GM12878 (cell line): ENCODE measurements around the gene SNAPIN. TPM values are rescaled to one million over a fixed set of nuclear protein-coding genes. Genes with fewer than 3 reads are reported as not detected.

Experiments
- BACH1 ChIP-seq: fragments of 450-650 bp; IDR thresholded peaks from 2 replicates; pipeline ENCODE4 v1.6.1; 2017; ENCODE audit warnings: mild to moderate bottlenecking, borderline replicate concordance
- EGR1 ChIP-seq, 2 experiments: IDR thresholded peaks; 1 replicate in 1 of 2; 2 replicates in 1 of 2; pipeline ENCODE4 v1.6.1; 2011 to 2012; ENCODE audit warnings: low read depth in 2 of 2, low read length in 2 of 2, borderline replicate concordance in 1 of 2, mild to moderate bottlenecking in 1 of 2, moderate library complexity in 1 of 2
- ELK1 ChIP-seq: IDR thresholded peaks from 2 replicates; pipeline ENCODE4 v1.6.1; 2012; ENCODE audit warnings: low read depth, low read length, improper control_type of control experiment
- EZH2 ChIP-seq: IDR thresholded peaks from 2 replicates; pipeline ENCODE4 v1.6.1; 2012; ENCODE audit warnings: low read depth, mild to moderate bottlenecking, control low read depth, inconsistent platforms, low read length, borderline replicate concordance; ENCODE audit not compliant: control insufficient read depth
- MXI1 ChIP-seq: fragments of 150-350 bp; IDR thresholded peaks from 2 replicates; pipeline ENCODE4 v1.6.1; 2011; ENCODE audit warnings: low read depth, mild to moderate bottlenecking, inconsistent platforms, low read length, improper control_type of control experiment
- NBN ChIP-seq: fragments of 450-650 bp; IDR thresholded peaks from 2 replicates; pipeline ENCODE4 v1.6.1; 2016
- NKRF ChIP-seq: fragments of 450-650 bp; conservative IDR thresholded peaks from 2 replicates; pipeline ENCODE4 v1.6.1; 2017; ENCODE audit warnings: mild to moderate bottlenecking, moderate library complexity
- POU2F2 ChIP-seq: IDR thresholded peaks from 3 replicates; pipeline ENCODE4 v1.6.1; 2011; ENCODE audit warnings: low read depth, mild to moderate bottlenecking, low read length, borderline replicate concordance
- RELA ChIP-seq: fragments of 450-650 bp; IDR thresholded peaks from 2 replicates; pipeline ENCODE4 v1.8.0; 2014; ENCODE audit warnings: borderline replicate concordance; ENCODE audit not compliant: partially characterized antibody
- YY1 ChIP-seq: IDR thresholded peaks from 2 replicates; pipeline ENCODE4 v1.6.1; 2011; ENCODE audit warnings: low read depth, mild to moderate bottlenecking, low read length
- ZZZ3 ChIP-seq: IDR thresholded peaks from 2 replicates; pipeline ENCODE4 v1.6.1; 2011; ENCODE audit warnings: low read depth; ENCODE audit not compliant: control insufficient read depth, insufficient read length
- polyA plus RNA-seq, 11 experiments: library from polyadenylated mRNA; depleted of rRNA in 4 of 11; unstranded in 6 of 11; stranded (reverse) in 5 of 11; fragments of >200 nt; fragmentation: Nextera tagmentation in 4 of 11; fragmentation: Illumina TruSeq in 1 of 11; extraction: Ambion mirVana in 4 of 11; extraction: Trizol in 1 of 11; gene quantifications; 1 replicate in 1 of 11; 2 replicates in 10 of 11; pipeline versions ENCODE4 v1.2.1 to v1.2.3, GENCODE V29; 2011 to 2016; ENCODE audit warnings: inconsistent platforms in 2 of 11, missing spikeins in 2 of 11, low read depth in 1 of 11
- total RNA-seq, 4 experiments: library from RNA; depleted of rRNA in 3 of 4; stranded (reverse); fragments of >200 nt in 3 of 4; fragmentation: Illumina TruSeq in 1 of 4; extraction: Trizol in 1 of 4; gene quantifications; 2 replicates each; pipeline versions ENCODE4 v1.2.1 to v1.2.3, GENCODE V29; 2013 to 2021
- TF ChIP-seq, protein P1 (sequence below): IDR thresholded peaks from 2 replicates; pipeline ENCODE4 v1.6.1; 2012; ENCODE audit warnings: low read length, inconsistent platforms

SNAPIN gene
- total and polyA plus RNA-seq, 10 of the 15 experiments (the other 5 are each of a cell fraction or from before 2014, with no cell fraction given): 12.4 to 78.1 (median 38.6) TPM

DNA sequence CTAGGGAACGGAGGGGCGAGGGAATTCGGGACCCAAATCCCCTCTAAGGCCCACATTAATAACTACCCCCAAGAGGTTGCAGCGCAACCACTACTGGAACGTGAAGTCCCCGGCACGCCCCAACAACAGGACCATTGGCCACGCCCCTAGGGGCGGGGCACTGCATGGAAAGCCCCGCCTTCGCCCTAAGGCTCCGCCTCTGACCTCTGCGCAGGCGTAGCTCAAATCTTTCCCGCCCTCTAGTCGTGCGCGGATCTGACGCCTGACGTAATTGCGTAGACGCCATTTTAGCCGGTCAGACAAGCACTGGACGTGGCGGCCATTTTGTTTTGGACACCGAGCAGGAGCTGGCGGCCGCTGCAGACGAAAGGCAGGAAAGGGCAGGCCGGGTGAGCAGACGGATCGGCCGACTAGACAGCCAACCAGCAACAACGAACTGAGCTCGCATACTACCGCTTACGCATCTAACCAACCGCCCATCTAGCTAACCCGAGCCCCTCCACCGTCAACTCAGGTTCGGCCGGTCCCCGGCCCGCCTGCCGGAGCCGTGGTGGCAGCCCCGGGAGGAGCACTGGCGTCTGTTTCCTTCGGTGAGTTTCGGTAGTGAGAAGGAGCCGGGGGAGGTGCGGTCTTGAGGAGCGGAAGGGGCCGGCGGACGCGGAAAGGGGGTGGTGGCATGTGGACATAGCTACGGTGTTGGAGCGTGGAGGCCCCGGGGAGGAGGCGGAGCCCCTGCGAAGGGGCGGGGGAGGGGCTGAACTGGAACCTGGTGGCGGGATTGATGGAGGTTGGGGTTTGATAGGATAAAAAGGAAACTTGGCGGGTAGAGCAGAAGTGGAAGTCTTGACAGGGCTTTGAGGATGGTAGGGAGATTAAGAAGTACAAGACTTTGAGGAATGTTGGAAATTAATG lies 24.5 kb upstream of the SNAPIN start, which contains the start of gene CHTOP (continued):
- no peak for TF ChIP-seq EZH2
- TF ChIP-seq, protein P1, sequence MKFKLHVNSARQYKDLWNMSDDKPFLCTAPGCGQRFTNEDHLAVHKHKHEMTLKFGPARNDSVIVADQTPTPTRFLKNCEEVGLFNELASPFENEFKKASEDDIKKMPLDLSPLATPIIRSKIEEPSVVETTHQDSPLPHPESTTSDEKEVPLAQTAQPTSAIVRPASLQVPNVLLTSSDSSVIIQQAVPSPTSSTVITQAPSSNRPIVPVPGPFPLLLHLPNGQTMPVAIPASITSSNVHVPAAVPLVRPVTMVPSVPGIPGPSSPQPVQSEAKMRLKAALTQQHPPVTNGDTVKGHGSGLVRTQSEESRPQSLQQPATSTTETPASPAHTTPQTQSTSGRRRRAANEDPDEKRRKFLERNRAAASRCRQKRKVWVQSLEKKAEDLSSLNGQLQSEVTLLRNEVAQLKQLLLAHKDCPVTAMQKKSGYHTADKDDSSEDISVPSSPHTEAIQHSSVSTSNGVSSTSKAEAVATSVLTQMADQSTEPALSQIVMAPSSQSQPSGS: peak; percentile 85
- peak; percentile 70; the same call in 2 of the 3 replicates for TF ChIP-seq POU2F2
- TF ChIP-seq RELA: peak; percentile 38
- peak; percentile 80 for TF ChIP-seq BACH1
- peak; percentile 100 for TF ChIP-seq YY1
- TF ChIP-seq NKRF: peak; percentile 85; the same call in 1 of the 2 replicates
- TF ChIP-seq ZZZ3: no peak
- TF ChIP-seq NBN: peak; percentile 98
- peak; percentile 20; the same call in 1 of the 2 replicates for TF ChIP-seq MXI1
- peak; percentile 58; the same call in 1 of the 2 replicates for TF ChIP-seq ELK1
- peak; percentile 52 to 92; a peak in 2 of 3 replicates for TF ChIP-seq EGR1 (IDR thresholded peaks at IDR 0.05; ENCODE audit: borderline replicate concordance in 1 of 2, low read depth in 2 of 2, low read length in 2 of 2)
